GM21423 (cell line): ENCODE measurements around the gene NGEF.

Experiments
- ATAC-seq: cut with Tn5 transposase; IDR thresholded peaks from one replicate; pipeline ENCODE4 v1.9.1; 2021; ENCODE audit warnings: mild to moderate bottlenecking, moderate library complexity; ENCODE audit not compliant: unreplicated experiment

The NGEF gene

DNA sequence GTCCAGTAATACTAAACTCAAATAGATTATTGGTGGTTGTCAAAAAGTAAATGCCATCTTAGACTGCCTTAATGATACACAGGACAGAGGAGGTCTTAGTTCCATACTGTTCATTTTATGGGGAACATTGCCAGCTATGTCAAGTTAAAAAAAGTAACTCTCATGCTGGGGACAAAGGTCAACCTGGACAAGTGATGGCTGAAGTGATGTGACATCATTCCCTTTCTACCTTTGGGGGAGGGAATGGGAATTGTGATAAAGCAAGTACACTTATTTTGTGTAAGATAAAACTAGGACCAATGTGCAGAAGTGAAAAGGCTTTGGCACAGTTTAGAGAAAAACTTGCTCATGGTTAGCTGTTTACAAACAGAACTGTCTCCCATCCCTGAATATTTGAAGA, 167.0 kb downstream of the NGEF start:
- ATAC-seq = no peak

DNA sequence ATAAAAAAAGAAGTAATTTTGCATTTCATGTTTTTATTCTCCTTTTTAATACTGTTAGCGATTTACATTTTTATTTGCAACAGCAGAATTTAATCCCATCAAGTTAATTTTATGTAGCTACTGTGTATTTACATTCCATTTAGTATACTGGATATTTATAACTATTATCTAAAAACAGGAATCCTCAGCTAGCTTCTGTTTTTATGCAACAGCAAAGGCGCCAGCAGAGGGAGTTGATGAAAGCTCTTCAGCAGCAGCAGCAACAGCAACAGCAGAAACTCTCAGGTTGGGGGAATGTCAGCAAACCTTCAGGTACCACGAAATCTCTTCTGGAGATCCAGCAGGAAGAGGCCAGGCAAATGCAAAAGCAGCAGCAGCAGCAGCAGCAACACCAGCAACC, 169.2 kb downstream of the NGEF start:
- no peak for ATAC-seq

DNA sequence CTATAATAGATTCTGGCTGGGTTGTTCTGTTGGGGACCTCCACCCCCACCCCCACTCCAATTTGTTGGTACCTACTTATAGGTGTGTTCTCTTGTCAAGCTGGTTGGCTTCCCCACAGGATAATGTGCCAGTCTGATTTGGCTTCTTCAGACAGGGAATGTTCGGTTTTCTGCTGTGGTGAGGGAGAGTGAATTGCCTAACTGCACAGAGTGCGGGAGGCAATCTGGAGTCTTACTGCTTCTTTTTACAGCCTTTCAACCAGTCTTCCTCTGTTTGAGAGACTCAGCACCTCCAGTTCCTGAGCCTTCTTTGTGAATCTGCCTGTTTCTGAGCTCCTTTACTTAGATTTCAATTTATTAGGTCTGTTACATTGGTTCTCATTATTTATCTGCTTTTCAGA, 170.4 kb downstream of the NGEF start:
- no peak for ATAC-seq

DNA sequence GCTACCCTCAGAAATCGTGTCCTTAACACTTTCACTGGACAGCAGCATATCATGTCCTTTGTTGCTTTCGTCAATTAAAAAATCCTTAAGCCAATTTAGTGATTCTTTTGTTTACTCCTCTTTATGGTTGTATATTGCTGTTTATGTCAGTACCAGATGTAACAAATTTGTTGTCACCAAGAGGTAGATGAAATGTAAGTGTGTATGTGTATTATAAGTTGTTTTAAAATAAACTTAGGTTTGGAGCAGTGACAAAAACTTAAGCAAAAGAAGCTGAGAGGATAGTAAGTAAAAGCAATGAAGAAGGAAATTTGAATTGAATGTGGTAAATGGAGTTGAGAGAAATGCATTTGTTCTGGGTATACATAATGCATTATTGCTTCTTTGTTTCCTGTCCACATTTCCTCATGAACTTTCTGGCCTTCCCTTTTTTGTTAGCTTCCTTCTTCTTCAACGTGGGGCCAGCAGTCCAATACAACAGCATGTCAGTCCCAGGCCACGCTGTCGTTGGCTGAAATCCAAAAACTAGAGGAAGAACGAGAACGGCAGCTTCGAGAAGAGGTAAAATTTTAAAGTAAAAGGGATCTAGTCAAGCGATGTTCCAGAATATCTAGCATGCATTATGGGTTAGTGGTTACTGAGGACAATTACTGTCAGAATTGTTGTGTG, 173.5 kb downstream of the NGEF start:
- ATAC-seq = no peak

DNA sequence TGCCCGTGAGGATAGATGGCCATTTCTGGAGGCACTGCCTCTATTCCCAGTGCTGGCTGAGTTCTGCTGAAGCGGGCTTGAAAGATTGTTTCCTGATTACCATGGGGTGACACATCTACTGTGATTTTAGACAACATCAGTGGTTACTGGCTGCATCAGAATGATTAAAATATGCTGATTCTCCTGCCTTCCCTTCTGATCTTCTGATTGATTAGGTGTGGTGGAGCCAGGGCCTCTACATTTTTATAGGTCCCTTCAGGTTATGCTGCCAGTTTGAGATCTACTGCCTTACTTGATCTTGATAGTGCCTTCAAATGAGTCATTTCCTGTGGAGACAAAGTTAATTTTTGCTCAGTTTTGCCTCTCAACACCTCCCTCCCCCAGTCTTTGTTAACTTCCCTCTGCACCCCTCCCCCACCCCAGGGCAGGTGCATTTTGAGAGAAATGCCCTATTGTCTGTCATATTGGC, 174.6 kb downstream of the NGEF start:
- ATAC-seq = peak; percentile 89

DNA sequence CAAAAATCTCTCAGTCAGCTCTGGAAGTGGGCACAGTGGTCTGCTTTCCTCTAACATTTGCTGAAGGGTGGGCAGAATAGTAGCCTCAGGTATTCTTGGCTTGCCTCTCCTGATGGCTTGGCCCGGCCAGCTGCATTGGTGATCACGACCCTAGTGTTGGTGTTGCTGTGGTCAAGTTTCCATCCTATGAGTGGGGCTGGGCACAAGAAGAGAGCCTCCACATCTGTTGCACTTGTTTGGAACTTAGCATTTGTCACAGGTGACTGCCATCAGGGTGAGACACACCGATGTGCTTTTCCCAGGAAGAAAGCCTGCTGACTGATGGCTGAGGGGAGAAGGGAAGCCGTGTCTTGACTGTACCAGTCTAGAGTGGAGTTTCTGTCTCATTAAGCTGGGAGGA, 176.1 kb downstream of the NGEF start:
- no peak for ATAC-seq

DNA sequence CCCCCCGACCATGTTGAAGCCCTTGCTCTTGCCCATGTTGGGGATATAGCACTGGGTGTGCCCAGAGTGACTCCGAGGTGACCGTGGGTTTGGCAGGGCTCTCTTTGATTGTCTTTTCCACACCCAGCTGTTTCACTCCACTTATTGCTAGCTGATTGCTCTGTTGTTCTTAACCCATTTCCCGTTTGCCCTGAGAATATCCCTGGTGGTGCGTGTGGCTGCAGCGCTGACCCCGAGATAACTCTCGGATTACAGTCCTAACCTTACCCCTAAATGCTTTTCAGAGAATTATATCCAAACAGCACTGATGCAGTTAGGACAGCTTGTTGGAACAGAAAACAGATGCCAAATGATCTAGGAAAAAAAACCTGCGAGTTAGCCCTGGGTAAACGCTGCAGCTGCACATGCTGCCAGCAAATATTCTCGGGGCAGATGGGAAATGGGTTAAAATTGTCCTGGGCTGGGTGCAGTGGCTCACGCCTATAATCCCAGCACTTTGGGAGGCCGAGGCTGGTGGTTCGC, 177.3 kb downstream of the NGEF start:
- no peak for ATAC-seq

DNA sequence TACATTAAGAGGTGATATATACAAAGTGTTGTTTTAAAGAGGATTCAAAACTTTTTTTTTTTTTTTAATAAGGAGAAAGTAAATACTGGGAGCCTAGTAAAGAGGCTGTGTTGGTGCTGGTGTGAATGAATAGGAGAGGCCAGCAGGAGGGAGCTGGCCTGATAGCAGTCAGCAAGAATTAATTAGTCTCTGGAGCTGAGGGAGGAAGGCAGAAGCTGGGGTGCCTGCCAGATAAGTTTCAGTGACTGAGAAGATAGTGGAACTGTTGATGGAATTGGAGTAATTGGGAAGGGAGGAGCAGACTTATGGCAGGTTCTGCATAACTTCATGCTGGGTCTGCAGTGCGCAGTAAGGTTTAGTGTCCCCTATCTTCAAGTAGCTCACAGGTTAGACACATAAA, 179.2 kb downstream of the NGEF start:
- no peak for ATAC-seq

DNA sequence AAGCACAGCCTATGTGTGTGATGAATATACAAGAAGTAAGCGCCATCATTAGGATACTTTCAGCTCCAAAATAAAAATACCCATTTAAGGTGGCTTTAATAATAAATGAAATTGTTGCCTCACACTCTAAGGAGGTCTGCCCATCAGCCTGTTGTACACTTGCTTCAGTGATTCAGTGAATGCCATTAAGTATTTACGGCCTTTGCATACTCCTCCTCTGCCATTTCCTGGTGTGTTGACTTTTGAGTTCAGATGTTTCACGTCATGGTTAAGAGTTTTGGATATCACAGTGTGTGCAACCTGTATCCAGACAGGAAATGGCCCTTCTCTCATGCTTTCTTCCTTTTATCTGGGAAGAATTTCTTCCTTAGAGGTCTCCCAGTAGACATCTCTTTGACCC, 181.6 kb downstream of the NGEF start:
- no peak for ATAC-seq

DNA sequence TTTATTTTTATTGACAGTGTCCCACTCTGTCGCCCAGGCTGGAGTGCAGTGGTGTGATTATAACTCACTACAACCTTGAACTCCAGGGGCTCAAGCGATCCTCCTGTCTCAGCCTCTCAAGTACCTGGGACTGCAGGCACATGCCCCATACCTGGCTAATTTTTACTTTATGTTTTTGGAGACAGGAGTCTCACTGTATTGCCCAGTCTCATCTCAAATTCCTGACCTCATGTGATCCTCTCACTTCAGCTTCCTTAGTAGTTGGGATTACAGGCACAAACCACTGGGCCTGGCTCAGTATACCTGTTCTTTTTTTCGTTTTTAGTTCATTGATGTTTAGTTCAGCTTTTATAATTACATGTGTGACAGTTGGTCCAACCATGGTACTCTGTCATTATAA, 183.1 kb downstream of the NGEF start:
- no peak for ATAC-seq
